ENCODE measurements around the gene DELE1. TPM values are rescaled to one million over a fixed set of nuclear protein-coding genes. Genes with fewer than 3 reads are reported as not detected.
A peak's percentile ranks its signal among the peaks of the same experiment; 100 is the strongest.
"Not testable (repeated sequence)": the region's sequence is repeated elsewhere in the genome, so short reads cannot be mapped to it uniquely, and the experiment has no call there.

The DELE1 gene
- total RNA-seq, 1 donor from 2014 or later, result 73.3 TPM

DNA sequence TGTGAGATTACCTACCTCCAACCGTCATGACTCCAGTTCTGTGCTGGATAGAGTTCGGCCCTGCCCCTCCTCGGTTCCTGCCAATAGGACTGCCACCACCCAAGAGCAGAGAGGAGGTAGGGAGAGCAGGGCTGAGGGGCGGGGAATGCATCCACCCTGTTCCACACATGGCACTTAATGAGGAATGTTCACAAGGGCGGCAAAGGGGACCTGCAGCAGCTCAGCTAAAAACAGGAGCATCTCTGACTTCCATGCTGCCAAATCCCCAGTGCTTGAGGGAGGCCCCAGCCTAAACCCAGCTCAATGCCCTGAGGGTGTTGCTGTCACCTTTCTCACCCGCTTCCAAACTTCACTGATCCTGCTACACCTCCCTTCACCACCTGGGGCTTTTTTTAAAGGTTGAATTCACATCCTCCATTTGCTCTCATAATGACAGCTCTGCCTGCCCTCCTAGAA is 7.8 kb upstream of the DELE1 start:
- no peak for DNase-seq (ENCODE audit: low spot score)
- intact Hi-C loops (cut with DNase I), result no loop called here
- ATAC-seq, result no peak

DNA sequence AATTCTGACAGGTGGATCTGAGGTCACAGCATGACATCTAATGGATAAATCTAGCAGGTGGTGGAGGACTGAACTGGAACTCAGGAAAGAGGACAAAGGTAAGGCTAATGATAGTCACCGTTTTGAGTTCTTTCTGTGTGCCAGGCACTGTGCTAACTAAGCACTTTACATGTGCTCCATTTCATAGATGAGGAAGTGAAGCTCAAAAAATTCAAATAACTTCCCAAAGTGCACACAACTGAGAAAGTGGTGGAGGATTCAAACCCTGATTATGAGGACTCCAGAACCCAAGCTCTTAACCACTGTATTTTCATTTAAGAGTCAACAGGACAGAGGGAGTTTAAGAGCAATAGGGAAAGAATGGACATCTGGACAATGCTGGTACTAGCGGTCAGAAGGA is 7.1 kb upstream of the DELE1 start:
- intact Hi-C loops (cut with DNase I), result no loop called here
- ATAC-seq (no peak), DNase-seq (ENCODE audit: low spot score) (no peak)

DNA sequence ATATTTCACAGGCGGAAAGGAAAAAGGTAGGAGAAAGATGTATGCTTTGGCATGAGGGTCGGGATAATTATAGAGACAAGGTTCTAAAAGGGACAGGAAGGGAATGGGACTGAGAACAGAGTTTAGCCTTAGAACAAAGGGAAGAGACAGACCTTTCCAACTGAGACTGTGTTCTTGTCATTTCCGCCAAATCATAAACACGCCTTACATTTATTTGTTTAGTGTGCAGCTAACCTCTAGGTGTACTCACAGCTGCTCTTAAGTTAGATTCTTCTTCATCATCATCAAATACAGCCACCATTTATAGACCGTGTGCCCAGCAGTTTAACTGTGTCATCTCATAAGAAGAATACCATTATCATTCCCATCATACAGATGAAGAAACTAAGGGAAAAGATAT is 5.9 kb upstream of the DELE1 start:
- ATAC-seq (no peak), DNase-seq (ENCODE audit: low spot score) (no peak)
- intact Hi-C loops (cut with DNase I), result no loop called here

DNA sequence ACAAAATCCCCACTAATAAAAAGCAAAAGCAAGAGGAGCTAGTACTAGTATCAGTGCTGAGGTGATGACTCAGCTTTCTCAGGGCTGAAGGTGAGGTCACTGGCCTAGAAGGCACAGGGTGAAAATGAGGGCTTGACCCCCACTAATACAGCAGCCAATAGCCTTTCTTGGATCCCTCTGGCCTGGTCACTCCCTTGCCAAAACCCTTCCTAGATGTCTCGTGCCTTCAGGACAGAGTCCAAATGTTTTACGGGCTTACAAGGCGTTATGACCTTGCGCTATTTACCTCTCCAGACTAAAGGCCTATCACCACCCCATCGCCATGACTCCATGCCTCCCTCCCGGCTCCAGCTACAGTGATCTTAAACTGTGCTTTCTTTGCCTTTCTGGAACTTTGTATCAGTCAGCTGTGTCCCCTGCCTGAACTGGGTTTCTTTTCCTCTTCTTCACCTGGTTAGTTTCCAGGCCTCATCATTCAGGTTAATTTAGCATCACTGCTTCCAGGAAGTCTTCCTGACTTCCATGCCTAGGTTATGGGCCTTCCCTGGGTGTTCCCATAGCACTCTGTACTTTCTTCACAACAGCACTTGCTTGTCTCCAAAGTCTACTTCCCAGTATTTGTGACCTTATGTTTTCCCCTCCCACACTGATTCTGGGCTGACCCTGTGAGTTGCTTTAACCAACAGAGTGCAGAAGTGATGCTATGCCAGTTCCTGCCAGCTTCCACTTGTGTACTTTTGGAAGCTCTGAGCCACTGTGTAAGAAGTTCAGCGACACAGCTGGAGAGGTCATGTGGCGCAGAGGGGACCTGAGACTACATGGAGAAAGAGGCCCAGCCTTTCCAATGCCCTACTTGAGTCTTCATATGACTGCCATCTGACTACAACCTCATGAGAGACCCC is 4.2 kb upstream of the DELE1 start:
- no peak for ATAC-seq
- intact Hi-C loops (cut with DNase I), result no loop called here

DNA sequence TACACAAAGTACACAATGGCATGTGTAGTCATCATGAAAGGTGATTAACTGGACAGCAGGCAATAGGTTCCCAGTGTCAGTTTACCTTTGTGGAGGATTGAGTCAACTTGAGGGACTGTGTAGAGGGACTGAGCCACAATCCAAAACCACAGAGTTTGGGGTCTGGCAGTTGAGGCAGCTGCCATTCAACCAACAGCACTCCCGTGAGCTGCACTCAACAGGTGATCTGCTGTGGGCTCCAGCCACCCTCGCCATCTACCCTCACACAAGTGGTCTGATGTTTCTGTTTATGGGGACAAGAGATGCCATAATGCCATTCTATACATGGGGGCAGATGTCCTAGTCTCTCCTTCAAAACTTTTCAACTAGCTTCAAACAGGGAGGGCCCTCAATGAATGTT is 2.9 kb upstream of the DELE1 start:
- DNase-seq (ENCODE audit: low spot score), result no peak
- intact Hi-C loops (cut with DNase I), result no loop called here
- no peak for ATAC-seq

More for the DNA sequence above, 4.2 kb upstream of the DELE1 start:
- DNase-seq (ENCODE audit: low spot score), result no peak

DNA sequence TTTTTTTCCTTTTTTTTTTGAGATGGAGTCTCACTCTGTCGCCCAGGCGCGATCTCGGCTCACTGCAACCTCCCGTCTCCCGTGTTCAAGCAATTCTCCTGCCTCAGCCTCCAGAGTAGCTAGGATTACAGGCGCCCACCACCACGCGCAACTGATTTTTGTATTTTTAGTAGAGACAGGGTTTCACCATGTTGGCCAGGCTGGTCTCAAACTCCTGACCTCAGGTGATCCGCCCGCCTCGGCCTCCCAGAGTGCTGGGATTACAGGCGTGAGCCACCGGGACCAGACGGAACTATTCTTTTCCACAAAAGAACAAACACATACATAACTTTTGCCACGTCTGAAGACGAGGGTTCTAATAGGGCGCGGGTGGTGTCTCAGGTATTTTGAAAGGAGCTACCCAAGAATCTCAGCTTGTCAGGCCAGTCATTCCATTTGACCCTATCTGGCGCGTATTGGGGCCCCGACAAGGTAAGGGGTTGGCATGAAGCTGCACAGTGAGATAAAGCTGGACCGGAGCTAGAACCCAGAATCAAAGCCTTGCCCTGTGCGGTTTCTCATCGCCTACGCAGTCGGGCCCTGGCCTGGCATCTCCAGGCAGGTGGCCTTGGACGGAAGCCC is 734 bp upstream of the DELE1 start:
- intact Hi-C loops (cut with DNase I); ATAC-seq; DNase-seq (ENCODE audit: low spot score): not testable (repeated sequence)

DNA sequence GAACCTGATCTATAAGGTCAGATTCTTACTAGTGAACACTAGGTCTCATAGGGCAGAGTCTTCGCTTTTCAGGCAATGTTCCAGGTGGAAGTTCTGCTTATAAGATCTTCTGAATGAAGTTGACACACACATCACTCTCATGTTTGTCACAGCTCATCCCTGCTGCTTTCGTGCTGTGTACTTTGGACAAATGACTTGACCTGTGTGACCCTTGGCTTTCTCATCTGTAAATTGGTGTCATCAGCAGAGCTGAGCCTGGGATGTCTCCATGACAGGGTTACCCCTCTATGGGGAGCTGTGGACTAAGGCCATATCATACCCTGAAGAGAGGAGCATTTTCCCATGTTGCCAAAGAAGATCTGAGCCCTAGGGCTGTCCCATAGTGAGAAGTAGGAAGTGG is 2.8 kb downstream of the DELE1 start:
- no peak for ATAC-seq
- no peak for DNase-seq (ENCODE audit: low spot score)
- intact Hi-C loops (cut with DNase I), result no loop called here

DNA sequence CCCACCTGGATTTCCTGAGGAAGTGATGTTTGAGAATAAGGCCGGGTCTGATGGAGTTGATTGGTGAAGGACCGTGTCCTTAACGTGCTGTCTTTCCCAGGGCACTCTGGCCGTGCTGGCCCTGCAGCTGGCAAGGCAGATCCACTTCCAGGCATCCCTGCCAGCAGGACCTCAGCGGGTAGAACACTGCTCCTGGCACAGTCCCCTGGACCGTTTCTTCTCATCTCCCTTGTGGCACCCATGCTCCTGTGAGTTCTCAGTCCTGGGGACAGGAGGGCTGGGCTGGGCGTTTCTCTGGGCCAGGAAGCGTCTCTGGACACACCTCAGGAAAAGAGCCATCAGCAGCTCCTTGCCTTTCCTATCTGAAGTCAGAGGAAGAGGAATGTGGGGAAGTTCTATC is 4.4 kb downstream of the DELE1 start:
- ATAC-seq, result no peak
- intact Hi-C loops (cut with DNase I), result no loop called here
- no peak for DNase-seq (ENCODE audit: low spot score)

DNA sequence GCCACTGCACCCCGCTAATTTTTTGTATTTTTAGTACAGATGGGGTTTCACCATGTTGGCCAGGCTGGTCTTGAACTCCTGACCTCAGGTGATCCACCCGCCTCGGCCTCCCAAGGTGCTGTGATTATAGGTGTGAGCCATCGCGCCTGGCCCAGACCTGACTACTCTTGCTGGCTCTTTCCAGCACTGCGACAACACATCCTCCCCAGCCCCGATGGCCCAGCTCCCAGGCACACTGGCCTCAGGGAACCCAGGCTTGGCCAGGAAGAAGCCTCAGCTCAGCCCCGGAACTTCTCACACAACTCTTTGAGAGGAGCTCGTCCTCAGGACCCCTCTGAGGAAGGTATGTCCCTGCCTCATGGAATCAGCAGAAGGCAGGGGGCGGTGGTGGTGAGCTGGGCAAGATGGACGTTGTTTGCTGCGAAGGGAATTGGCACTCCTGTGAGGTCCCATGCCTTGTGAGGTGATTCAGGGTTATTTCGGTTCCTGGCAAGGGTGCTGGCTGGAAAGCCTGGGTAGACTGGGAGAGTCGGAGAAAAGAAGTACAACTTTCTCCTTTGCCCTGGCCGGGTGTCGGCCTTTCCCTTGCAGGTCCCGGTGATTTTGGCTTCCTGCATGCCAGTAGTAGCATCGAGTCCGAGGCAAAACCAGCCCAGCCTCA is 5.9 kb downstream of the DELE1 start:
- ATAC-seq (no peak), DNase-seq (ENCODE audit: low spot score) (no peak)
- intact Hi-C loops (cut with DNase I), result no loop called here

DNA sequence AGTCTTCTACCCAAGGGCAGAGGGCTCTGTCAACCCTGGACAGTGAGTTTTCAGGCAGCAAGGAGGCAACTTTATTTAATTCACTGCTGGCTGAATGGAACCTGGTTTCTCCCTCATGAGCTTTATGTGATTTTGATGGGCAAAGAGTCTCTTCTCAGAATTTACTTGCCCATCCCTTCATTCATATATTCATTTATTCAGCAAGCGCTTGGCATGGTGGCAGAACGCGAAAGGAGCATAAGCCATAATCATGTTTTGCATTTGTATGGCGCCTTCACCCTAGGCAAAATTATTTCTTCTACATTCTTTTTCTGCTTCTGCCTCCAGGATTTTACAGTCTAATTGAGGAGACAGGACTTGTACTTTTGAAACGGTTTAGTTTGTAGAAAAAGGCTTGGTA is 8.0 kb downstream of the DELE1 start:
- DNase-seq (ENCODE audit: low spot score), result no peak
- intact Hi-C loops (cut with DNase I), result no loop called here
- no peak for ATAC-seq

DNA sequence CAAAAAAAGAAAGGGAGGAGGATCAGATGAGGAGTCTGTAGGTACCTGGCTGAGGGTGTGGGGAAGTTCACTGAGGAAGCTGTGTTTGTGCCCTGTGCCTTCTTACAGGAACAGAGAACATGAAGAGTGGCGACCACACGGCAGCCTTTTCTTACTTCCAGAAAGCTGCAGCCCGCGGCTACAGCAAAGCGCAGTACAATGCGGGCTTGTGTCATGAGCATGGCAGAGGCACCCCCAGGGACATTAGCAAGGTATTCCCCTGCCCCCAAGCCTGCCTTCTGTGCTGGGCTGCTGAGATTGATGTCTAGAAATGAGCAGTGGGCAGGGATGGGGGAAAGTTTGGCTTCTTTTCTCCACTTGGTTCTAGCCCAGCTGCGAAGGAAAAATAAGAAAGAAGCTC is 9.5 kb downstream of the DELE1 start:
- intact Hi-C loops (cut with DNase I), result no loop called here
- no peak for ATAC-seq
- no peak for DNase-seq (ENCODE audit: low spot score)

DNA sequence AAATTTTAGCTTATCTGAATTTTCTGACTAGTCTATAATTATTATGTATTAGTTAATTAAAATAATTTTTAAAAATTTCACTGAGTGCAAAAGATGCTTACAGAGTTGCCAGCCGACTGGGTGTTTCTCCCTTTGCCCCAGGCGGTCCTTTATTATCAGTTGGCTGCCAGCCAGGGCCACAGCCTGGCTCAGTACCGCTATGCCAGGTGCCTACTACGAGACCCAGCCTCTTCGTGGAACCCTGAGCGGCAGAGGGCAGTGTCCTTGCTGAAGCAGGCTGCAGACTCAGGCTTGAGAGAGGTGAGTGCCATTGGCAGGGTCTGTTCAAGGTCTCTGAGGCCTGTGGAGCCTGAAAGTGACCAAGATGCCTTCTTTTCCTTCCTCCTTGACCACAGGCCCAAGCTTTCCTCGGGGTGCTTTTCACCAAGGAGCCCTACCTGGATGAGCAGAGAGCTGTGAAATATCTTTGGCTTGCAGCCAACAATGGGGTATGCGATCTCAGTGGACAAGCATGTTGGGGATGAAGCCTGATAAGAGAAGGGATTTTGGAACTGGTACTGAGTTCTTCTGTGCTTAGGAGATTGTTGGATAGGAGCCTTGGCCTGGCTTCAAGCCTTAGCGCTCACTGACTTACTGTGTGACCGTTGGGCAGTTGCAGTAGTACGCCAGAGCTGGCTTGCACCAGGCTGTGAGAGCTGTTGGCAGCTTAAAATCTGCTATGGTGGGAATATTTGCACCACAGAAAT is 10.6 kb downstream of the DELE1 start:
- ATAC-seq, result no peak
- intact Hi-C loops (cut with DNase I), result no loop called here
- DNase-seq (ENCODE audit: low spot score), result no peak

DNA sequence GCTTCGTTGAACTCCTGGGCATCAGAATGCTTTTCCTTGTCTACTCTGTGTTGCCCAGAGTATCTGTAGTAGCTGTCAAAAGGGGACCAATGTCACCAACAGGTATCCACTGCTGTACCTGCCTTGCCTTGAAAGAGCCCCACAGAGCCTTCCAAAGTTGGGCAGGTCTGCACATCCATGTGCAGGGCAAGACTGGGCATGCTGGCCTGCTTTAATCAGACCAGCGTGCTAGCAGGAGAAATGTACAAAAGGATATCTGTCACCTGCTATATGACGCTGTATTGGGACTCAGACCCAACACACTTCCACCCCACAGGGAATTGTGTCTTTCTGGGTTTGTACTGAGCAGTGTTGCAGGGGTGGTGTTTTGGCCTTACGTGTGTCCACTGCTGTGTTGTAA is 11.9 kb downstream of the DELE1 start:
- intact Hi-C loops (cut with DNase I), result no loop called here

DNA sequence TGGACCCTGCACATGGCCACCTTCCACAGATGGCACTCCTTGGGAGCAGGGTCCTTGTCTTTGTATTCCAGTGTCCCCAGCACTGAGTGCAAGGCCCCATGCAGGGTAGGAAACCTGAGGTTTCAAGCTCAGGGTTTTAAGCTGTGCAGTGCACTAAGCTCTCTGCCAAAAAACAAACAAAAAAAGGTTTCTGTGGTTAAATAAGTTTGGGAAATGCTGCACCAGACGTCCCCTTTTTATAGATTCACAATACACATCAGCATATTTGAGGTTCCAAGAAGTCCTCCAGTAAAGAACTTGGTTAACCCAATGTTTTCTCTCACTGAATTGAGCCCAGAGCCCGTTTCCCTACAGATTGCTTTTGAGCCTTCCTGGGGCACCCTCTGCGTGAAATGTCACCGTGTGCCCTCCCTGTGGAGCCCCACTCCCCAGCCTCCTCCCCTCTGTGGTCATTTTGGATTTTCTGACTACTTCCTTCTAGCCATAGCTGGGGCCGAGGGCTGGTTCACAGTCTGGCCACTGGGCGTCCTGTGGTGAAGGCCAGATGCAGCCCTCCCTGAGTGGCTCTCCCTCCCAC is 17.1 kb downstream of the DELE1 start:
- ATAC-seq, result peak; percentile 60
- intact Hi-C loops (cut with DNase I), result no loop called here
- no peak for DNase-seq (ENCODE audit: low spot score)

More for the DNA sequence above, 11.9 kb downstream of the DELE1 start:
- no peak for ATAC-seq
- no peak for DNase-seq (ENCODE audit: low spot score)

DNA sequence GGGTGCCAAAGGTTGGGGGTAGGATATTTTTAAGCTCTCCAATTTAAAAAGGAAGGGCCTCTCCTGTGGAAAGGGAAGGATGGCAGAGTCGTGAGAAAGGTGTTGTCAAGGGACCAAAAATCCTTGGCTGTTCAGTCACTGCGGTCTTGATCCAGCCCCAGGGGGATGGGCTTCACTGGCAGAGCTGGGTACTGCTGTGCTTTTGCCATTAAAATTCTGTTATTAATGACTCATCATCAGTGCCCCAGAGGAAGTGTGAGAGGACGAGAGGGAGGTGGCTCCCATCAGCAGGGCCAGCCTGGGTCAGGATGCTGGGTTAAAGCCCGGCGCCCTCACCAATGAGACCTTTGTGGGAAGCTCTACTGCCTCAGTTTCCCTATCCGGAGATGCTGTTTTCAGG is 17.6 kb downstream of the DELE1 start:
- DNase-seq (ENCODE audit: low spot score) (no peak), ATAC-seq (peak; percentile 41)
- intact Hi-C loops (cut with DNase I), result no loop called here

DNA sequence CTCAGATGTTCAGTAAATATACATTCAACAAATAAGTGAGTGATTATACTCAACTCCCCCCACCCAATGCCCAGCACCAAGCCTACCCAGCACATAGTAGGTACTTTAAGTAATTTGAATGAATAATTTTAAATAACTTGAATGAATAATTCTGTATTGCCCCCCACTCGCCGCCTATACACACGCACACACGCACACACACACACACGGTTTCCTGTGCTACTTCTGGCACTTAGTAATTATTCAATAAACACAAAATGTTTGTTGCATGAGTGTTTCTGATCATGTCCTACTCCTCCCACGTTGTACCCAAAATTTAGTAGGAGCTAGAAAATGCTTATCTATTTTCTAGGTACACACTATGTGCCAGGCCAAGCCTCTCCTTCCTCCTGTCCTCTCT is 18.1 kb downstream of the DELE1 start:
- intact Hi-C loops (cut with DNase I), result no loop called here
- ATAC-seq (no peak), DNase-seq (ENCODE audit: low spot score) (no peak)

DNA sequence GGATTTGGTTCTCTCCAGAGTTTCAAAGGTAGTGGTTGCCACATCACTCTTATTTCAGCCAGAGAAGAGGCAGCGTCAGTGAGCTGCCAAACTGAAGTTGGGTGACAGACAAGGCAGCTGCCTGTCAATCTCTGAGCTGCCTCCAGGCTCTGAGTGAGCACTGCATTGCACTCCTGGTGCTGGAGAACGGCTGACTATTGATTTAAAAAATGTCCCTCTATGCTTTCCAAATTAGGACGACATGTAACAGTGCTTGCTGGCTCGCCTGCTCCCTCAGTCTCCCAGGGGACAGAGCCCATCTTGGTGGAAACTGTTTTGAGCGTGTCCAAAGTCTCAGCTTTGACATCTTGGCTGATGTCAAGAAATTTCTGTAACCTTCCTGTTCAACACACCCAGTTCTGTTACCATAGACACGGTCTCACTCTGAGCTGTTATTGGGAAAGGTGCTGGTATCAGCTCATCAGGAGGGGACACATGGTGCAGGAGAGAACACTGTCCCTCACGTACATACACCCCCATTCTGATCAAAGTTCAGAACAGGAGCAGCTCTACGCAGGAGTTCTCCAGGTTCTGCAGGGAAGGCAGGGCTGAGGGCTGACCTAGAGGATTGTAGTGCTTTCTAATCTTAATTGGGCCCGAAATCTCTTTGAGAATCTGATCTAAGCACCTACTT is 18.6 kb downstream of the DELE1 start:
- DNase-seq (ENCODE audit: low spot score) (no peak), ATAC-seq (no peak)
- intact Hi-C loops (cut with DNase I), result no loop called here

DNA sequence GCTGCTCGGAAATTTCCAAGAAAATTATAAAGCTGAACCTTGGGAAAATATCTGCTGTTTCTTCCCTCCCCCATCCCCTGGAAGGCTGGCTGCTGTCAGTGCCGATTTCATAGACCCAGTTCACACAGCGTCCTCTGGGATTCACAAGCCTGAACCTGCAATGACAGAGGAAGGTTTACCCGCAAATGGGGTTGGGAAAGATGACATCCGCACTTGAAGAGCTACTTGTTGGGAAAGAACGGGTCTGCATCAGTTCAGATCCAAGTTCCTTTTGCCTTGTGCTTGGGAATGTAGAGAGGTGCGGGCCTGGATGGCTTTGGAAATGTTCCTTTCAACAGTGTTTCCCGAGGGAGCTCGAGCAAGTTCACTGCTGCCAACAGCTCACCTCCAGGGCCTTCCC is 20.4 kb downstream of the DELE1 start:
- DNase-seq (ENCODE audit: low spot score) (no peak), ATAC-seq (no peak)
- intact Hi-C loops (cut with DNase I), result no loop called here
